Psoas muscle (tissue), 8 donors: Measurements from ENCODE around the gene ADARB1. TPM values are rescaled to one million over a fixed set of nuclear protein-coding genes. Genes with fewer than 3 reads are reported as not detected.
"Not testable (repeated sequence)": the region's sequence is repeated elsewhere in the genome, so short reads cannot be mapped to it uniquely, and the experiment has no call there.

Source experiments
- ATAC-seq, 4 donors: fragments of 200-7000 bp; cut with Tn5 transposase; one replicate each; pipeline ENCODE4 v1.9.1; 2020; ENCODE audit warnings: moderate library complexity in 3 of 4, mild to moderate bottlenecking in 2 of 4
- DNase-seq, 2 donors: peaks; one replicate each; pipeline ENCODE4 v3.0.0-alpha.2; 2020
- H3K27ac ChIP-seq: fragments of 200-600 bp; one replicate; pipeline ENCODE4 v1.8.0; 2022
- H3K27me3 ChIP-seq, 3 donors: fragments of 200-600 bp in 1 of 3; one replicate each; pipeline versions ENCODE4 v1.6.1 to v1.8.0; 2013 to 2022; ENCODE audit warnings: low read length in 2 of 3, mild to moderate bottlenecking in 2 of 3, moderate library complexity in 1 of 3; ENCODE audit not compliant: insufficient read depth in 3 of 3
- H3K36me3 ChIP-seq, 2 donors: fragments of 200-600 bp in 1 of 2; one replicate each; pipeline versions ENCODE4 v1.6.1 to v1.8.0; 2013 to 2022; ENCODE audit warnings: low read depth in 1 of 2, mild to moderate bottlenecking in 1 of 2, moderate library complexity in 1 of 2; ENCODE audit not compliant: insufficient read depth in 1 of 2
- H3K4me1 ChIP-seq: fragments of 200-600 bp; one replicate; pipeline ENCODE4 v1.8.0; 2022
- H3K4me3 ChIP-seq: fragments of 200-600 bp; one replicate; pipeline ENCODE4 v1.8.0; 2022; ENCODE audit warnings: mild to moderate bottlenecking
- H3K9me3 ChIP-seq: fragments of 200-600 bp; one replicate; pipeline ENCODE4 v1.8.0; 2022
- WGBS, 3 donors: extraction: QIAGEN DNeasy Blood & Tissue Kit; methylation state at CpG; one replicate each; pipeline versions ENCODE4 v1.1.6 to v1.1.7; 2013; 5-methylcytosine and 5-hydroxymethylcytosine counted together
- intact Hi-C, 2 donors: fragments of 100-400 bp; cut with DNase I; formaldehyde crosslinking; loops; one replicate each; pipeline versions ENCODE4 v1.11.0 to v1.14.2; 2022
- polyA plus RNA-seq, 3 donors: library from polyadenylated mRNA; stranded (reverse); fragments of 200-250 nt; gene quantifications; one replicate each; pipeline ENCODE4 v1.2.3, GENCODE V29; 2013
- total RNA-seq, 4 donors: library from RNA; stranded (reverse); fragmentation: NEBNext Ultra II Directional in 2 of 4; extraction: Animal tissue kit (Norgen Biotek cat#: 25700) in 2 of 4; gene quantifications; one replicate each; pipeline versions ENCODE4 v1.2.1 to v1.2.4, GENCODE V29; 2021 to 2023
- TF ChIP-seq, protein P1 (sequence below): fragments of 200-600 bp; IDR thresholded peaks from one replicate; pipeline ENCODE4 v1.8.0; 2022; ENCODE audit warnings: antibody characterized with exemption
- donor health status: healthy with polysubstance abuse.
- donor health status: DM: no; HTN: no; CAD: no; lungs with moderate emphysema.
- donor health status: Bipolar disorder and iron deficiency.
- donor health status: healthy.
- donor health status: DM: yes; HTN: yes; CAD: no.
- donor health status: DM: no; HTN: no; CAD: no.
- donor health status: DM: no; HTN: no; CAD: no.
- donor health status: DM: yes; HTN: yes; CAD: no.

Gene ADARB1
- total and polyA plus RNA-seq, 7 donors: 3.8 to 22.7 (median 6.9) TPM

DNA sequence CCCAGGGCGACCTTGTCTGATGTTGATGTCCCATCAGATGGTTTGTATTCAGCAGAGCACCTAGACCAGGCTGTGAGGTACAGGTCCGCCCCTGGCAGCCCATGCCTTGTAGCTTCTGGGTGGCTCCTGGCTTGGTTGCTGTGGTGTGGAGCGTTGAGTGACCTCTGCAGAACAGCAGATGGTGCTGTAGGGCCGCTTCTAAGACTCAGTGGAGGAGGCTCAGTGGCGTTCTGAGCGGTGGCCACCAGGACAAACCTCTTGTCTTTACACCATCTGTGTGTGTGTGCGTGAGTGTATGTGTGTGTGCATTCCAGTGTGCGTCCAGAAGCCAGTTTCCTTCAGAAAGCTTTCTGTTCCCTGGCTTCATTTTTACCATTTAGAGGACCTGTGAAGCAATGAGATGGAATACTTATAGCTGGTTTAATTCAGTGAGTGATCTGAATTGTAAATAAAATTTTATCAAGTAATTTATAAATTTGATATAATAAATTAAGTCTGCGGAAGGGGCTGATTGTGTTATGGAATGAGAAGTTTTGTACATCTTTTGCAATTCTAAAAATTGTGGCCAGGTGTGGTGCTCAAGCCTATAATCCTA lies 66.1 kb downstream of the ADARB1 start:
- DNase-seq (peak; percentile 77 to 87), ATAC-seq (peak; percentile 77 to 87 (median 82))
- Histone ChIP-seq H3K4me1 (peaks cover 35% of the 10 kb centered on the region), H3K4me3 (no peak overlapping the region), H3K27ac (no peak overlapping the region), H3K36me3 (peaks cover 0 to 2% of the 10 kb centered on the region in 2 donors), H3K27me3 (no peaks in the 10 kb centered on the region), H3K9me3 (no peaks in the 10 kb centered on the region)
- WGBS, 3 donors: 28 to 34% (median 31%) methylated on average over 9 of the region's 9 CpGs
- TF ChIP-seq, protein P1, sequence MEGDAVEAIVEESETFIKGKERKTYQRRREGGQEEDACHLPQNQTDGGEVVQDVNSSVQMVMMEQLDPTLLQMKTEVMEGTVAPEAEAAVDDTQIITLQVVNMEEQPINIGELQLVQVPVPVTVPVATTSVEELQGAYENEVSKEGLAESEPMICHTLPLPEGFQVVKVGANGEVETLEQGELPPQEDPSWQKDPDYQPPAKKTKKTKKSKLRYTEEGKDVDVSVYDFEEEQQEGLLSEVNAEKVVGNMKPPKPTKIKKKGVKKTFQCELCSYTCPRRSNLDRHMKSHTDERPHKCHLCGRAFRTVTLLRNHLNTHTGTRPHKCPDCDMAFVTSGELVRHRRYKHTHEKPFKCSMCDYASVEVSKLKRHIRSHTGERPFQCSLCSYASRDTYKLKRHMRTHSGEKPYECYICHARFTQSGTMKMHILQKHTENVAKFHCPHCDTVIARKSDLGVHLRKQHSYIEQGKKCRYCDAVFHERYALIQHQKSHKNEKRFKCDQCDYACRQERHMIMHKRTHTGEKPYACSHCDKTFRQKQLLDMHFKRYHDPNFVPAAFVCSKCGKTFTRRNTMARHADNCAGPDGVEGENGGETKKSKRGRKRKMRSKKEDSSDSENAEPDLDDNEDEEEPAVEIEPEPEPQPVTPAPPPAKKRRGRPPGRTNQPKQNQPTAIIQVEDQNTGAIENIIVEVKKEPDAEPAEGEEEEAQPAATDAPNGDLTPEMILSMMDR: peak; percentile 85
- intact Hi-C loops: loop anchor here (1.0 to 5.0 kb wide), 4 partner anchors 147 to 299 kb away; partner anchors contain the start of gene POFUT2 (in 1 of the 2)

DNA sequence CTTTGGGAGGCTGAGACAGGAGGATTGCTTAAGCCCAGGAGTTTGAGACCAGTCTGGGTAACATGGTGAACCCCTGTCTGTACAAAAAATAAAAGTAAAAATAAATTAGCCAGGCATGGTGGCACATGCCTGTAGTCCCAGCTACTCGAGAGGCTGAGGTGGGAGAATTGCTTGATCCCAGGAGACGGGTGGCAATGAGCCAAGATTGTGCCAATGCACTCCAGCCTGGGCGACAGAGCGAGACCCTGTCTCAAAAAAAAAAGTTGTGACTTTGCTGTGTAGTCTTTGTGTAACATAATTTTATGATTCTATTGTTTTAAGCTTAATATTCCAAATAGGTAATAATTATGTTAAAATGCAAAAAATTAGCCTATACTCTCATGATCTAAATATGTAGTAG lies 66.6 kb downstream of the ADARB1 start:
- peaks cover 30% of the 10 kb centered on the region for H3K4me1 ChIP-seq
- H3K27me3 ChIP-seq, H3K36me3 ChIP-seq, ATAC-seq, DNase-seq, H3K27ac ChIP-seq, H3K4me3 ChIP-seq, H3K9me3 ChIP-seq: not testable (repeated sequence)
- intact Hi-C loops: loop anchor here (1.0 to 5.0 kb wide), 4 partner anchors 146 to 298 kb away; partner anchors contain the start of gene POFUT2 (in 1 of the 2)
- WGBS, 3 donors: 84 to 94% (median 85%) methylated on average over 4 of the region's 4 CpGs

DNA sequence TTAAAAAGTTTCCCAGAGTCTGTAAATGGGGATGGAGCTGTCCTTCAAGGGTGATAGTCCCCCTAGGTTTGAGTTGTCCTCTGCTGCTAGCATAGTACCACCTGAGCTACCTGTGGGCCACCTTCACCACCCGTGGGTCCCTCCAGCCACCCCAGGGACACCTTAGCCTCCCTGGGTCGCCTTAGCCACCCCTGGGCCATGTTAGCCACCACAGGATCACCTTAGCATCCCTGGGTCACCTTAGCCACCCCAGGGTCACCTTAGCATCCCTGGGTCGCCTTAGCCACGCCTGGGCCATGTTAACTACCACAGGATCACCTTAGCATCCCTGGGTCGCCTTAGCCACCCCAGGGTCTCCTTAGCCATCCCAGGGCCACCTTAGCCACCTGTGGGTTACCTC lies 67.1 kb downstream of the ADARB1 start:
- Histone ChIP-seq H3K9me3 (no peaks in the 10 kb centered on the region), H3K36me3 (peaks cover 0 to 12% of the 10 kb centered on the region in 2 donors), H3K4me3 (no peak overlapping the region), H3K27ac (no peak overlapping the region), H3K27me3 (no peaks in the 10 kb centered on the region), H3K4me1 (peaks cover 25% of the 10 kb centered on the region)
- ATAC-seq (no peak), DNase-seq (no peak)
- WGBS, 3 donors: 92 to 97% (median 93%) methylated on average over 5 of the region's 5 CpGs
- TF ChIP-seq, protein P1: no peak
- intact Hi-C loops: loop anchor here (5.0 kb wide), 3 partner anchors 146 to 296 kb away; partner anchors contain the start of gene POFUT2 (in 1 of the 2)

DNA sequence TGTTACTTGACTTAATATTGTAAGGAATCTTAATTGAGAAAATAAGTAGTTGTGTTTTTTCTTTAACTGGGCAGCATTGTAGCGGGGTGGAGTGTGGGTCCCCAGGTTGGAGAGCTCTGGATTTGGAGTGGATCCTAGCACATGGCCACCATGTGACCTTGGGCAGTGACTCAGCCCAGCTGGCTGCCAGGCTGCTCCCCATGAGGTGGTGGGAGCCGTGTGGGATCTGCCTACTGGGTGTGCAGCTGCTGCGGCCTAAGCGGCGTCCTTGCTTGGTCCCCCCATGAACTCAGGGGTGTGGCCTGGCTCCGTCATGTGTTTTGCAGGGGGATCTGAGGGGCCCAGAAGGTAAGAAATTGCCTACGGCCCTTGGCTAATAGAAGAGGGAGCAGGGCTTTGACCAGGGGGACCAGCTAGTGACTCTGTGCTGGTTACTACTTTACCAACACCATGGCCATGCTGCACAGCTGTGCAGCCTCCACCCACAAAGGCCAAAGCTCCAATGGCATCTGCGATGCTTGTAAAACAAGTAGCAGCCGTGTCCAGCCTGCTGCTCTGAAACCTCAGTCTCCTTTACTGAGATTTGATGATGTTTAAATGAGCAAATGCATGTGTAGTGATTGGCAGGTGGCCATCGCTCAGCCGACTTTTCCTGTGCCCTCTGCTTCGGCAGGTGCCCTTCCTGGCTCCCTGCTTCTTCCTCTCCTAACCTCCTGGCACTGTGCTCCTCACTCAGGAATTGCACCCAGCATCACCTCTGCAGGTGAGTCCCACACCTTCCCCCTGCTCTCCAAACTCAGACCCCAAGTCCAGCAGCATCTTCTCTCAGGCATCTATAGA lies 68.3 kb downstream of the ADARB1 start:
- DNase-seq (peak; percentile 70 to 82), ATAC-seq (peak; percentile 67 to 79 (median 70))
- Histone ChIP-seq H3K9me3 (no peaks in the 10 kb centered on the region), H3K36me3 (peaks cover 0 to 12% of the 10 kb centered on the region in 2 donors), H3K27ac (no peak overlapping the region), H3K4me1 (peaks cover 16% of the 10 kb centered on the region), H3K27me3 (no peaks in the 10 kb centered on the region), H3K4me3 (no peak overlapping the region)
- WGBS, 3 donors: 49 to 68% (median 52%) methylated on average over 12 of the region's 12 CpGs
- intact Hi-C loops: loop anchor here (5.0 kb wide), 3 partner anchors 145 to 295 kb away; partner anchors contain the start of gene POFUT2 (in 1 of the 2)
- TF ChIP-seq, protein P1: no peak

DNA sequence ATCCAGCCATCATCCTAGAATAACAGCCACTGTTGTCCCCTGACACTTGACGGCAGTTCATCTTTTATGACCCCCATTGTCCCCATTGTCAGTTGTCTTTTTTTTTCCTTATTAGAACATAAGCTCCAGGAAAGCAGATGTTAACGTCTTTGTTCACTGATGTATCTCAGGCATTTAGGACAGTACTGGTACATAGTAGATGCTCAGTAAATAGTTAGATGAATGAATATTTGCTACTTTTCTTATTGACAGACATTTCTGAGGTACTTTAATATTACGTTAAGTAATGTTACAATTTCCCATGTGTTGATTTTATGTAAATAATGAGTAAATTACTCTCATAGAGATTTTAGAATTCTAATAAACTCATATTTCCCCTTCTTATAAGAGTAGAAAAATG lies 69.5 kb downstream of the ADARB1 start:
- Histone ChIP-seq H3K4me1 (peaks cover 16% of the 10 kb centered on the region), H3K27me3 (no peaks in the 10 kb centered on the region), H3K27ac (no peak overlapping the region), H3K36me3 (peaks cover 0 to 12% of the 10 kb centered on the region in 2 donors), H3K9me3 (no peaks in the 10 kb centered on the region), H3K4me3 (no peak overlapping the region)
- 61 to 94% (median 91%) methylated on average over 3 of the region's 3 CpGs for WGBS, 3 donors
- TF ChIP-seq, protein P1: no peak
- DNase-seq (no peak), ATAC-seq (no peak)
- intact Hi-C loops: loop anchor here (5.0 kb wide), 3 partner anchors 143 to 293 kb away; partner anchors contain the start of gene POFUT2 (in 1 of the 2)
